HCT116 (cell line): Measurements from ENCODE around the gene IQGAP3. TPM values are rescaled to one million over a fixed set of nuclear protein-coding genes. Genes with fewer than 3 reads are reported as not detected.
A peak's percentile ranks its signal among the peaks of the same experiment; 100 is the strongest.

Experiments used
- ATAC-seq: fragments of 200-7000 bp; cut with Tn5 transposase; 2 replicates; pipeline ENCODE4 v1.9.1; 2020; ENCODE audit warnings: mild to moderate bottlenecking, moderate library complexity
- BruUV-seq: library from RNA; stranded (reverse); fragments of 400-500 nt; replicated peaks from 2 replicates; lab custom pipeline; 2021; lab: Mats Ljungman, UMichigan
- CTCF ChIA-PET: fragments of 300-600 bp; sonication (Branson Sonifier 250); formaldehyde crosslinking; loops from one replicate; lab custom pipeline; 2021; ENCODE audit warnings: antibody characterized with exemption; lab: Charles Lee
- POLR2A ChIA-PET: fragments of 300-600, 350-600 bp; sonication (Branson Sonifier 250); formaldehyde crosslinking; loops from one replicate; lab custom pipeline; 2021; ENCODE audit warnings: antibody characterized with exemption; lab: Charles Lee
- RAD21 ChIA-PET, 2 experiments: fragments of 300-600 bp; sonication (Branson Sonifier 250); formaldehyde crosslinking; loops; one replicate each; lab custom pipeline; 2023; ENCODE audit warnings: low total read pairs in 2 of 2; ENCODE audit not compliant: uncharacterized antibody in 2 of 2, unreplicated experiment in 2 of 2, low non-redundant PET in 1 of 2; lab: Charles Lee
- DNase-seq: peaks from one replicate; pipeline ENCODE4 v3.0.0-alpha.2; 2010; ENCODE audit warnings: low read depth, low spot score
- H2AFZ ChIP-seq: fragments of 200-600 bp; shearing (Covaris generic), sonication (generic); 2 replicates; pipeline ENCODE4 v1.6.1; 2017; ENCODE audit warnings: low read depth, mixed run types, mixed read lengths, antibody characterized with exemption, low read length; ENCODE audit not compliant: poor library complexity, severe bottlenecking
- H3K27ac ChIP-seq: 2 replicates; pipeline ENCODE4 v1.5.1; 2012; ENCODE audit warnings: low read depth, low read length
- H3K27me3 ChIP-seq: fragments of 200-600 bp; sonication (generic); 2 replicates; pipeline ENCODE4 v1.6.1; 2016; ENCODE audit warnings: mixed run types, low read length, mixed read lengths; ENCODE audit not compliant: insufficient read depth
- H3K36me3 ChIP-seq, 2 experiments: fragments of 200-500 bp in 1 of 2; fragments of 200-600 bp in 1 of 2; sonication (Bioruptor generic) in 1 of 2; sonication (generic) in 1 of 2; 2 replicates each; pipeline versions ENCODE4 v1.5.1 to v1.6.1; 2014 to 2016; ENCODE audit warnings: low read length in 2 of 2, inconsistent platforms in 1 of 2, mixed read lengths in 1 of 2, mixed run types in 1 of 2; ENCODE audit not compliant: insufficient read depth in 2 of 2, control insufficient read depth in 1 of 2
- H3K4me1 ChIP-seq, 2 experiments: fragments of 200-600 bp in 1 of 2; sonication (generic) in 1 of 2; 2 replicates each; pipeline versions ENCODE4 v1.5.1 to v1.6.1; 2012 to 2017; ENCODE audit warnings: low read length in 2 of 2, inconsistent platforms in 1 of 2, mild to moderate bottlenecking in 1 of 2, mixed read lengths in 1 of 2, mixed run types in 1 of 2, moderate library complexity in 1 of 2; ENCODE audit not compliant: insufficient read depth in 2 of 2, control insufficient read depth in 1 of 2
- H3K4me2 ChIP-seq: fragments of 200-600 bp; sonication (generic); 2 replicates; pipeline ENCODE4 v1.6.1; 2017; ENCODE audit warnings: mixed run types, low read length, mixed read lengths
- H3K4me3 ChIP-seq, 2 experiments: fragments of 200-600 bp in 1 of 2; sonication (generic) in 1 of 2; replicated peaks in 1 of 2; 2 replicates each; pipeline ENCODE4 v1.5.1; 2011 to 2016; ENCODE audit warnings: low read length in 2 of 2, control low read depth in 1 of 2, low read depth in 1 of 2, mild to moderate bottlenecking in 1 of 2, mixed read lengths in 1 of 2, mixed run types in 1 of 2
- H3K79me2 ChIP-seq: fragments of 200-600 bp; sonication (generic); 2 replicates; pipeline ENCODE4 v1.6.1; 2017; ENCODE audit warnings: mild to moderate bottlenecking, mixed run types, low read length, moderate library complexity, mixed read lengths; ENCODE audit not compliant: insufficient read depth
- H3K9ac ChIP-seq: fragments of 200-600 bp; sonication (generic); 2 replicates; pipeline ENCODE4 v1.6.1; 2016; ENCODE audit warnings: low read length, mixed read lengths
- H3K9me2 ChIP-seq: fragments of 200-600 bp; sonication (generic), shearing (Covaris generic); 2 replicates; pipeline ENCODE4 v1.6.1; 2017; ENCODE audit warnings: mixed run types, mild to moderate bottlenecking, moderate library complexity; ENCODE audit not compliant: insufficient read depth
- H3K9me3 ChIP-seq, 2 experiments: fragments of 200-500 bp in 1 of 2; fragments of 200-600 bp in 1 of 2; sonication (Bioruptor generic) in 1 of 2; sonication (generic) in 1 of 2; 2 replicates each; pipeline ENCODE4 v1.6.1; 2014 to 2017; ENCODE audit warnings: low read length in 2 of 2, mixed read lengths in 2 of 2, inconsistent platforms in 1 of 2, low read depth in 1 of 2, mild to moderate bottlenecking in 1 of 2, mixed run types in 1 of 2, moderate library complexity in 1 of 2; ENCODE audit not compliant: control insufficient read depth in 1 of 2, insufficient read depth in 1 of 2
- H4K20me1 ChIP-seq: fragments of 200-600 bp; sonication (generic), shearing (Covaris generic); 2 replicates; pipeline ENCODE4 v1.6.1; 2017; ENCODE audit warnings: mixed run types, mild to moderate bottlenecking, moderate library complexity; ENCODE audit not compliant: insufficient read depth
- CEBPB ChIP-seq: IDR thresholded peaks from 2 replicates; pipeline ENCODE4 v1.6.1; 2012; ENCODE audit warnings: low read depth
- ELF1 ChIP-seq: IDR thresholded peaks from 2 replicates; pipeline ENCODE4 v1.6.1; 2012; ENCODE audit warnings: low read depth, borderline replicate concordance
- EZH2 ChIP-seq: fragments of 200-600 bp; sonication (generic); IDR thresholded peaks from 2 replicates; pipeline ENCODE4 v1.6.1; 2017; ENCODE audit warnings: antibody characterized with exemption, mixed run types
- POLR2A ChIP-seq: IDR thresholded peaks from 2 replicates; pipeline ENCODE4 v1.7.0; 2011; ENCODE audit warnings: borderline replicate concordance; ENCODE audit not compliant: insufficient read depth, insufficient read length; ENCODE audit errors: extremely low read depth
- RAD21 ChIP-seq: IDR thresholded peaks from 2 replicates; pipeline ENCODE4 v1.6.1; 2012; ENCODE audit warnings: low read depth, mild to moderate bottlenecking
- SP1 ChIP-seq: IDR thresholded peaks from 2 replicates; pipeline ENCODE4 v1.6.1; 2012; ENCODE audit warnings: low read depth
- SRF ChIP-seq: IDR thresholded peaks from 2 replicates; pipeline ENCODE4 v1.6.1; 2012; ENCODE audit warnings: low read depth
- TCF7L2 ChIP-seq: IDR thresholded peaks from 2 replicates; pipeline ENCODE4 v1.7.0; 2011; ENCODE audit warnings: borderline replicate concordance, inconsistent platforms; ENCODE audit not compliant: insufficient read depth, insufficient read length; ENCODE audit errors: extremely low read depth
- ZBTB33 ChIP-seq: IDR thresholded peaks from 2 replicates; pipeline ENCODE4 v1.6.1; 2011; ENCODE audit warnings: mild to moderate bottlenecking, low read length, moderate library complexity; ENCODE audit not compliant: insufficient replicate concordance; ENCODE audit errors: extremely low read depth
- ZNF274 ChIP-seq: fragments of 200-500 bp; sonication (Bioruptor generic); IDR thresholded peaks from 2 replicates; pipeline ENCODE4 v1.6.1; 2014; ENCODE audit warnings: mild to moderate bottlenecking, low read depth, low read length, inconsistent platforms
- intact Hi-C: fragments of 100-400 bp; cut with micrococcal nuclease; formaldehyde crosslinking; loops from 2 replicates; pipeline ENCODE4 v1.10.0; 2022
- total RNA-seq: library from RNA; stranded (reverse); gene quantifications from one replicate; pipeline ENCODE4 v1.2.1, GENCODE V29; 2021; ENCODE audit not compliant: unreplicated experiment
- TF ChIP-seq, protein P1 (sequence below), 3 experiments: fragments of 200-600 bp in 1 of 3; sonication (generic) in 1 of 3; IDR thresholded peaks in 2 of 3; conservative IDR thresholded peaks in 1 of 3; 2 replicates each; pipeline ENCODE4 v1.5.1; 2012 to 2017; ENCODE audit warnings: low read depth in 2 of 3, low read length in 2 of 3, antibody characterized with exemption in 1 of 3, borderline replicate concordance in 1 of 3, control low read depth in 1 of 3, mild to moderate bottlenecking in 1 of 3, mixed read lengths in 1 of 3, mixed run types in 1 of 3, moderate library complexity in 1 of 3; ENCODE audit not compliant: insufficient read depth in 1 of 3

IQGAP3 gene
- total RNA-seq, 1 experiment from 2014 or later, result 38.8 TPM

GRCh38 chr1:156591432-156592157, 19.2 kb upstream of the IQGAP3 start, which contains the start of gene NAXE (continued):
- TF ChIP-seq ZBTB33, result no peak
- no peak for TF ChIP-seq EZH2
- TF ChIP-seq, protein P1, sequence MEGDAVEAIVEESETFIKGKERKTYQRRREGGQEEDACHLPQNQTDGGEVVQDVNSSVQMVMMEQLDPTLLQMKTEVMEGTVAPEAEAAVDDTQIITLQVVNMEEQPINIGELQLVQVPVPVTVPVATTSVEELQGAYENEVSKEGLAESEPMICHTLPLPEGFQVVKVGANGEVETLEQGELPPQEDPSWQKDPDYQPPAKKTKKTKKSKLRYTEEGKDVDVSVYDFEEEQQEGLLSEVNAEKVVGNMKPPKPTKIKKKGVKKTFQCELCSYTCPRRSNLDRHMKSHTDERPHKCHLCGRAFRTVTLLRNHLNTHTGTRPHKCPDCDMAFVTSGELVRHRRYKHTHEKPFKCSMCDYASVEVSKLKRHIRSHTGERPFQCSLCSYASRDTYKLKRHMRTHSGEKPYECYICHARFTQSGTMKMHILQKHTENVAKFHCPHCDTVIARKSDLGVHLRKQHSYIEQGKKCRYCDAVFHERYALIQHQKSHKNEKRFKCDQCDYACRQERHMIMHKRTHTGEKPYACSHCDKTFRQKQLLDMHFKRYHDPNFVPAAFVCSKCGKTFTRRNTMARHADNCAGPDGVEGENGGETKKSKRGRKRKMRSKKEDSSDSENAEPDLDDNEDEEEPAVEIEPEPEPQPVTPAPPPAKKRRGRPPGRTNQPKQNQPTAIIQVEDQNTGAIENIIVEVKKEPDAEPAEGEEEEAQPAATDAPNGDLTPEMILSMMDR (IDR thresholded peaks at IDR 0.05 in 2 of 3, conservative IDR thresholded peaks at IDR 0.05 in 1 of 3; ENCODE audit: borderline replicate concordance in 1 of 3, insufficient read depth in 1 of 3, low read depth in 2 of 3, low read length in 2 of 3), result no peak
- no peak for TF ChIP-seq RAD21
- no peak for TF ChIP-seq ZNF274
- peak; percentile 86 for TF ChIP-seq POLR2A
- TF ChIP-seq CEBPB, result no peak
- TF ChIP-seq, all 23 proteins: peak for 6

DNA sequence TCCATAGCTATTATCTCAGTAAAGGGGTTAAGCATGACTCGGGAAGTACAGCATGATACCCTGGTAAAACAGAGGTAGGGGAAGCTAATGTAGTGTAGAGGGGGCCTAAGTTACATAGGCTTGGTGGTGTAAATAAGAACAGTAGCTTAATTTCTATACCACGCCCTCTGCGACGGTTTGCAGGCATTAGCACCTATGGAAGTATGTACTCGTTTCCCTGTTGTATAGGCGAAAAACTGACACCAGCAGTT, 18.7 kb upstream of the IQGAP3 start:
- no peaks in the 10 kb centered on the region for H3K27me3 ChIP-seq
- H3K79me2 ChIP-seq, result peaks cover 16% of the 10 kb centered on the region; the same call in 1 of the 2 replicates
- peak overlapping the region; percentile 84 for H3K4me2 ChIP-seq
- H4K20me1 ChIP-seq, result no peaks in the 10 kb centered on the region
- peak overlapping the region; percentile 89 for H3K27ac ChIP-seq
- POLR2A ChIA-PET, result interaction anchor here (0.8 to 0.9 kb wide), 2 partner anchors 101 to 134 kb away, joined by 3 to 4 read pairs; no protein-coding TSS in a partner anchor
- peak overlapping the region; percentile 97 for H3K9ac ChIP-seq
- RAD21 ChIA-PET, result interaction anchor here in 1 of 2 experiments (0.6 kb wide), 1 partner anchor 26 kb away, joined by 3 read pairs; no protein-coding TSS in a partner anchor
- peaks cover 14 to 30% of the 10 kb centered on the region in 2 experiments; a peak in 3 of 4 replicates for H3K36me3 ChIP-seq
- no peaks in the 10 kb centered on the region for H3K9me2 ChIP-seq
- H2AFZ ChIP-seq, result no peak overlapping the region
- DNase-seq, result no peak
- H3K4me1 ChIP-seq, result peaks cover 8 to 33% of the 10 kb centered on the region in 2 experiments; a peak in 3 of 4 replicates
- CTCF ChIA-PET, result interaction anchor here (1.0 to 2.3 kb wide), 3 partner anchors 11 to 28 kb away, joined by 3 to 12 read pairs (median 4); partner anchors contain the start of gene HAPLN2
- intact Hi-C loops, result no loop called here
- no peak for TF ChIP-seq ELF1
- TF ChIP-seq TCF7L2, result no peak
- TF ChIP-seq EZH2, result no peak
- TF ChIP-seq RAD21, result no peak
- TF ChIP-seq ZNF274, result no peak
- no peak for TF ChIP-seq CEBPB
- no peak for TF ChIP-seq SRF
- TF ChIP-seq SP1, result no peak
- TF ChIP-seq, all 23 proteins: peak for 0
- peak overlapping the region; percentile 60 to 95 for H3K4me3 ChIP-seq
- no peak for ATAC-seq
- H3K9me3 ChIP-seq, result no peaks in the 10 kb centered on the region
- BruUV-seq, result TSS peak; percentile 45
